H1 (cell line): ENCODE data around the gene NDUFB8. TPM values are rescaled to one million over a fixed set of nuclear protein-coding genes. Genes with fewer than 3 reads are reported as not detected.

Source experiments
- CTCF ChIA-PET: fragments of 300-600 bp; sonication (Branson Sonifier 250); formaldehyde crosslinking; loops from one replicate; lab custom pipeline; 2021; ENCODE audit not compliant: partially characterized antibody; lab: Charles Lee
- POLR2A ChIA-PET: fragments of 300-600 bp; sonication (Branson Sonifier 250); formaldehyde crosslinking; loops from one replicate; lab custom pipeline; 2021; ENCODE audit warnings: inconsistent platforms; ENCODE audit not compliant: partially characterized antibody; lab: Charles Lee
- DNase-seq, 2 experiments: peaks; one replicate each; pipeline versions ENCODE4 v3.0.0 to v3.0.0-alpha.2; 2010 to 2022; ENCODE audit warnings: low spot score in 2 of 2, low read depth in 1 of 2, mixed read lengths in 1 of 2
- FAIRE-seq: peaks from 2 replicates; lab custom pipeline; 2011; peaks lifted over from hg19 to GRCh38; lab: Jason Lieb, UNC
- H2AFZ ChIP-seq: 2 replicates; pipeline ENCODE4 v1.8.1; 2012; ENCODE audit warnings: low read length, inconsistent platforms
- H2AK5ac ChIP-seq: 2 replicates; pipeline ENCODE4 v1.6.1; 2013; ENCODE audit warnings: low read depth, low read length
- H2BK120ac ChIP-seq: replicated peaks from 2 replicates; pipeline ENCODE3; 2013; ENCODE audit warnings: low read depth, low read length, inconsistent platforms
- H2BK12ac ChIP-seq: 2 replicates; pipeline ENCODE4 v1.6.1; 2013; ENCODE audit warnings: low read depth, low read length
- H2BK15ac ChIP-seq: 2 replicates; pipeline ENCODE4 v1.6.1; 2013; ENCODE audit warnings: low read length
- H2BK20ac ChIP-seq: 2 replicates; pipeline ENCODE4 v1.6.1; 2013; ENCODE audit warnings: low read length
- H2BK5ac ChIP-seq: 2 replicates; pipeline ENCODE4 v1.6.1; 2013; ENCODE audit warnings: low read depth, low read length
- H3K14ac ChIP-seq: 2 replicates; pipeline ENCODE4 v1.6.1; 2013; ENCODE audit warnings: inconsistent platforms; ENCODE audit not compliant: insufficient read length
- H3K18ac ChIP-seq: 2 replicates; pipeline ENCODE4 v1.6.1; 2013; ENCODE audit warnings: low read length; ENCODE audit errors: extremely low read depth
- H3K23ac ChIP-seq: 2 replicates; pipeline ENCODE4 v1.6.1; 2013; ENCODE audit warnings: inconsistent platforms; ENCODE audit not compliant: insufficient read length
- H3K23me2 ChIP-seq: 2 replicates; pipeline ENCODE4 v1.6.1; 2013; ENCODE audit warnings: low read depth, low read length
- H3K27ac ChIP-seq: 2 replicates; pipeline ENCODE4 v1.6.1; 2011; ENCODE audit warnings: low read depth, low read length, inconsistent platforms
- H3K27me3 ChIP-seq, 4 experiments: replicated peaks in 1 of 4; 1 replicate in 1 of 4; 2 replicates in 3 of 4; pipeline versions ENCODE4 v1.6.1 to v1.8.1; 2011 to 2013; ENCODE audit warnings: low read length in 3 of 4, mild to moderate bottlenecking in 3 of 4, inconsistent platforms in 2 of 4, mixed read lengths in 2 of 4, moderate library complexity in 1 of 4; ENCODE audit not compliant: control insufficient read depth in 3 of 4, insufficient read depth in 3 of 4; ENCODE audit errors: extremely low read depth in 1 of 4
- H3K36me3 ChIP-seq, 4 experiments: 2 replicates each; pipeline versions ENCODE4 v1.6.1 to v1.8.1; 2011 to 2013; ENCODE audit warnings: mild to moderate bottlenecking in 4 of 4, low read length in 3 of 4, moderate library complexity in 2 of 4, control low read depth in 1 of 4, inconsistent platforms in 1 of 4; ENCODE audit not compliant: insufficient read depth in 4 of 4, control insufficient read depth in 2 of 4
- H3K4ac ChIP-seq: replicated peaks from 2 replicates; pipeline ENCODE3; 2013; ENCODE audit warnings: low read length, low read depth, mixed read lengths, inconsistent platforms; ENCODE audit not compliant: insufficient read length
- H3K4me1 ChIP-seq, 4 experiments: replicated peaks in 1 of 4; 1 replicate in 1 of 4; 2 replicates in 3 of 4; pipeline versions ENCODE4 v1.6.1 to v1.8.1; 2011 to 2013; ENCODE audit warnings: low read length in 3 of 4, inconsistent platforms in 2 of 4, mixed read lengths in 1 of 4; ENCODE audit not compliant: insufficient read depth in 4 of 4, control insufficient read depth in 3 of 4
- H3K4me2 ChIP-seq, 2 experiments: 2 replicates each; pipeline versions ENCODE4 v1.6.1 to v1.8.1; 2011 to 2013; ENCODE audit warnings: low read depth in 2 of 2, low read length in 2 of 2, control low read depth in 1 of 2, inconsistent platforms in 1 of 2, mild to moderate bottlenecking in 1 of 2; ENCODE audit not compliant: insufficient read depth in 1 of 2
- H3K4me3 ChIP-seq, 4 experiments: fragments of 200-600, 300-600 bp in 1 of 4; sonication (generic), shearing (Covaris generic), sonication (Bioruptor Twin) in 1 of 4; 2 replicates each; pipeline versions ENCODE4 v1.5.1 to v1.8.1; 2011 to 2016; ENCODE audit warnings: low read length in 4 of 4, low read depth in 3 of 4, control low read depth in 2 of 4, inconsistent platforms in 2 of 4, mild to moderate bottlenecking in 2 of 4, mixed read lengths in 1 of 4, moderate library complexity in 1 of 4; ENCODE audit not compliant: insufficient read depth in 2 of 4; ENCODE audit errors: extremely low read depth in 1 of 4
- H3K56ac ChIP-seq: replicated peaks from 2 replicates; pipeline ENCODE3; 2013; ENCODE audit warnings: low read depth, mild to moderate bottlenecking, mixed read lengths, low read length, inconsistent platforms; ENCODE audit not compliant: insufficient read length
- H3K79me1 ChIP-seq: 2 replicates; pipeline ENCODE4 v1.6.1; 2013; ENCODE audit warnings: low read depth, low read length, control low read depth
- H3K79me2 ChIP-seq, 2 experiments: 2 replicates each; pipeline versions ENCODE4 v1.6.1 to v1.8.1; 2012 to 2013; ENCODE audit warnings: low read length in 2 of 2, mild to moderate bottlenecking in 2 of 2, inconsistent platforms in 1 of 2; ENCODE audit not compliant: insufficient read depth in 2 of 2, control insufficient read depth in 1 of 2
- H3K9ac ChIP-seq, 4 experiments: replicated peaks in 1 of 4; 1 replicate in 1 of 4; 2 replicates in 3 of 4; pipeline versions ENCODE4 v1.6.1 to v1.8.1; 2011 to 2013; ENCODE audit warnings: low read depth in 3 of 4, low read length in 3 of 4, control low read depth in 2 of 4, mild to moderate bottlenecking in 2 of 4, moderate library complexity in 2 of 4, inconsistent platforms in 1 of 4; ENCODE audit errors: extremely low read depth in 1 of 4
- H3K9me3 ChIP-seq, 2 experiments: 2 replicates each; pipeline versions ENCODE4 v1.6.1 to v1.8.1; 2012 to 2013; ENCODE audit warnings: mild to moderate bottlenecking in 2 of 2, moderate library complexity in 2 of 2, control low read depth in 1 of 2, inconsistent platforms in 1 of 2, low read depth in 1 of 2, low read length in 1 of 2, mixed read lengths in 1 of 2; ENCODE audit not compliant: insufficient read depth in 2 of 2
- H4K20me1 ChIP-seq, 2 experiments: replicated peaks in 1 of 2; 2 replicates each; pipeline versions ENCODE3 to v1.8.1; 2011 to 2013; ENCODE audit warnings: inconsistent platforms in 2 of 2, low read length in 2 of 2, mild to moderate bottlenecking in 1 of 2; ENCODE audit not compliant: insufficient read depth in 2 of 2, control insufficient read depth in 1 of 2
- H4K5ac ChIP-seq: 2 replicates; pipeline ENCODE4 v1.6.1; 2013; ENCODE audit warnings: low read length, low read depth, mixed read lengths, inconsistent platforms; ENCODE audit not compliant: insufficient read length
- H4K8ac ChIP-seq: 2 replicates; pipeline ENCODE4 v1.8.0; 2013; ENCODE audit warnings: mild to moderate bottlenecking, moderate library complexity, low read length, inconsistent platforms; ENCODE audit not compliant: insufficient read depth; ENCODE audit errors: extremely low read depth
- H4K91ac ChIP-seq: replicated peaks from 2 replicates; pipeline ENCODE3; 2013; ENCODE audit warnings: low read length, mixed read lengths, inconsistent platforms; ENCODE audit not compliant: insufficient read length
- BACH1 ChIP-seq: IDR thresholded peaks from 2 replicates; pipeline ENCODE4 v1.6.1; 2012; ENCODE audit warnings: low read length, improper control_type of control experiment
- CTCF ChIP-seq, 3 experiments: IDR thresholded peaks; 1 replicate in 2 of 3; 2 replicates in 1 of 3; pipeline versions ENCODE4 v1.5.1 to v1.6.1; 2011; ENCODE audit warnings: low read length in 3 of 3, mild to moderate bottlenecking in 3 of 3, inconsistent platforms in 2 of 3, low read depth in 1 of 3, moderate library complexity in 1 of 3; ENCODE audit not compliant: insufficient read depth in 1 of 3; ENCODE audit errors: control extremely low read depth in 1 of 3
- WGBS, 2 experiments: shearing (Covaris generic) in 1 of 2; methylation state at CpG; one replicate each; pipeline versions ENCODE4 v1.1.6 to v1.1.7; 2013 to 2015; ENCODE audit warnings: low lambda C conversion rate in 2 of 2, mixed read lengths in 2 of 2, inconsistent platforms in 1 of 2, low coverage in 1 of 2, missing lambda C conversion rate in 1 of 2; ENCODE audit not compliant: insufficient replicate concordance in 2 of 2, insufficient coverage in 1 of 2, insufficient read length in 1 of 2; ENCODE audit errors: extremely low coverage in 1 of 2, missing lambda C conversion rate in 1 of 2; 5-methylcytosine and 5-hydroxymethylcytosine counted together
- polyA plus RNA-seq, 7 experiments: library from polyadenylated mRNA; depleted of rRNA in 3 of 7; stranded (reverse) in 5 of 7; unstranded in 2 of 7; fragments of >200 nt in 5 of 7; fragments of 200-250 nt in 2 of 7; gene quantifications; 1 replicate in 5 of 7; 2 replicates in 1 of 7; 4 replicates in 1 of 7; pipeline versions ENCODE4 v1.2.1 to v1.2.3, GENCODE V29; 2011 to 2013; ENCODE audit warnings: missing spikeins in 2 of 7, mixed read lengths in 2 of 7
- total RNA-seq: library from RNA; stranded (reverse); fragmentation: NEBNext Ultra II Directional; extraction: Animal tissue kit (Norgen Biotek cat#: 25700); gene quantifications from 2 replicates; pipeline ENCODE4 v1.2.1, GENCODE V29; 2021

Gene NDUFB8
- total and polyA plus RNA-seq, 2 of the 8 experiments (the other 6 are each of a cell fraction or from before 2014, with no cell fraction given): 175 to 455 TPM

GRCh38 chr10:100524638-100525037, 5.0 kb downstream of the NDUFB8 start:
- Histone ChIP-seq H2AK5ac (no peak overlapping the region), H3K23me2 (peaks cover 13% of the 10 kb centered on the region), H3K27me3 (peaks cover 0 to 12% (median 10%) of the 10 kb centered on the region in 4 experiments; a peak in 5 of 7 replicates), H3K4me2 (no peak overlapping the region), H2BK20ac (no peak overlapping the region), H3K9me3 (no peaks in the 10 kb centered on the region), H4K5ac (no peak overlapping the region), H4K91ac (no peak overlapping the region), H3K79me1 (peaks cover 2% of the 10 kb centered on the region; the same call in 1 of the 2 replicates), H4K20me1 (peaks cover 0 to 2% of the 10 kb centered on the region in 2 experiments), H2BK12ac (no peak overlapping the region), H3K9ac (no peak overlapping the region), H2AFZ (no peak overlapping the region), H3K4ac (no peak overlapping the region), H3K18ac (no peak overlapping the region), H3K4me1 (peaks cover 0 to 2% (median 0%) of the 10 kb centered on the region in 4 experiments; a peak in 2 of 7 replicates), H3K56ac (no peak overlapping the region), H4K8ac (no peak overlapping the region), H2BK15ac (no peak overlapping the region), H3K36me3 (peaks cover 7 to 35% (median 14%) of the 10 kb centered on the region in 4 experiments), H3K79me2 (peaks cover 0 to 14% of the 10 kb centered on the region in 2 experiments; a peak in 3 of 4 replicates), H2BK5ac (no peak overlapping the region), H3K4me3 (no peak overlapping the region), H3K14ac (no peak overlapping the region), H2BK120ac (no peak overlapping the region), H3K23ac (no peak overlapping the region), H3K27ac (no peak overlapping the region)
- ChIA-PET CTCF (interaction anchor here (0.6 to 5.0 kb wide), 12 partner anchors 9 to 647 kb away, joined by 3 to 29 read pairs (median 6); partner anchors contain the start of gene HIF1AN), POLR2A (interaction anchor here (0.7 kb wide), 1 partner anchor 86 kb away, joined by 3 read pairs; no protein-coding TSS in a partner anchor)
- 79% methylated on average over 2 of the region's 2 CpGs; no CpG with 5 or more reads in 1 of the 2 experiments for WGBS, 2 experiments
- TF ChIP-seq CTCF (IDR thresholded peaks at IDR 0.05; ENCODE audit: control extremely low read depth in 1 of 3, insufficient read depth in 1 of 3, low read depth in 1 of 3, low read length in 3 of 3) (no peak), BACH1 (no peak)
- FAIRE-seq: no peak
- no peak for DNase-seq
